Activated naive CD4-positive, alpha-beta T cell treated with anti-CD3 and anti-CD28 coated beads for 36 hours (primary cell): ENCODE results near the gene NDUFS5. TPM values are rescaled to one million over a fixed set of nuclear protein-coding genes. Genes with fewer than 3 reads are reported as not detected.
"Not testable (repeated sequence)": the region's sequence is repeated elsewhere in the genome, so short reads cannot be mapped to it uniquely, and the experiment has no call there.

Experiments used
- CTCF ChIA-PET: fragments of 350-600 bp; sonication (Branson Sonifier 250); formaldehyde crosslinking; loops from one replicate; lab custom pipeline; 2021; ENCODE audit warnings: antibody characterized with exemption; lab: Charles Lee
- DNase-seq: peaks from one replicate; pipeline ENCODE4 v3.0.0-alpha.2; 2020
- H3K27ac Mint-ChIP-seq: one replicate; pipeline ENCODE4 v1.8.0; 2021; ENCODE audit warnings: mild to moderate bottlenecking, mixed read lengths
- H3K27me3 Mint-ChIP-seq: one replicate; pipeline ENCODE4 v1.8.0; 2021; ENCODE audit warnings: low read depth, mixed read lengths
- H3K36me3 Mint-ChIP-seq: one replicate; pipeline ENCODE4 v1.8.0; 2021; ENCODE audit warnings: low read depth, mixed read lengths
- H3K4me1 Mint-ChIP-seq: one replicate; pipeline ENCODE4 v1.8.0; 2021; ENCODE audit warnings: low read depth, mixed read lengths
- H3K4me3 Mint-ChIP-seq: one replicate; pipeline ENCODE4 v1.8.0; 2021; ENCODE audit warnings: mild to moderate bottlenecking, moderate library complexity, mixed read lengths
- H3K9me3 Mint-ChIP-seq: one replicate; pipeline ENCODE4 v1.8.0; 2021; ENCODE audit warnings: mixed read lengths
- intact Hi-C: fragments of 100-400 bp; cut with micrococcal nuclease; formaldehyde crosslinking; loops from one replicate; pipeline ENCODE4 v1.15.1; 2023
- total RNA-seq, 2 experiments: library from RNA; stranded (reverse); gene quantifications; one replicate each; pipeline ENCODE4 v1.2.3, GENCODE V29; 2021

NDUFS5 gene
- 100 to 1,000 TPM; 226 TPM for total RNA-seq

- CTCF ChIA-PET: interaction anchor here (1.0 to 1.4 kb wide), 5 partner anchors 50 to 192 kb away, joined by 4 to 10 read pairs (median 4); no protein-coding TSS in a partner anchor
- Mint-ChIP-seq H3K4me1 (peaks cover 32% of the 10 kb centered on the region), H3K4me3 (peak within 1 kb of the TSS; percentile 98), H3K27me3 (no peaks in the 10 kb centered on the region), H3K36me3 (peaks cover 17% of the 10 kb centered on the region), H3K9me3 (no peaks in the 10 kb centered on the region), H3K27ac (peak within 1 kb of the TSS; percentile 98)
- peak; percentile 92 for DNase-seq
- intact Hi-C loops: loop anchor here (1.0 to 10.0 kb wide), 6 partner anchors 8 to 167 kb away; partner anchors contain the start of genes AKIRIN1, MYCBP and RRAGC
Observed at GRCh38 chr1:39026051-39026865, at the start of gene NDUFS5. Gene NDUFS5 (plus strand): TSS chr1:39026350. CDS start chr1:39028725, 2,375 bp downstream.

DNA sequence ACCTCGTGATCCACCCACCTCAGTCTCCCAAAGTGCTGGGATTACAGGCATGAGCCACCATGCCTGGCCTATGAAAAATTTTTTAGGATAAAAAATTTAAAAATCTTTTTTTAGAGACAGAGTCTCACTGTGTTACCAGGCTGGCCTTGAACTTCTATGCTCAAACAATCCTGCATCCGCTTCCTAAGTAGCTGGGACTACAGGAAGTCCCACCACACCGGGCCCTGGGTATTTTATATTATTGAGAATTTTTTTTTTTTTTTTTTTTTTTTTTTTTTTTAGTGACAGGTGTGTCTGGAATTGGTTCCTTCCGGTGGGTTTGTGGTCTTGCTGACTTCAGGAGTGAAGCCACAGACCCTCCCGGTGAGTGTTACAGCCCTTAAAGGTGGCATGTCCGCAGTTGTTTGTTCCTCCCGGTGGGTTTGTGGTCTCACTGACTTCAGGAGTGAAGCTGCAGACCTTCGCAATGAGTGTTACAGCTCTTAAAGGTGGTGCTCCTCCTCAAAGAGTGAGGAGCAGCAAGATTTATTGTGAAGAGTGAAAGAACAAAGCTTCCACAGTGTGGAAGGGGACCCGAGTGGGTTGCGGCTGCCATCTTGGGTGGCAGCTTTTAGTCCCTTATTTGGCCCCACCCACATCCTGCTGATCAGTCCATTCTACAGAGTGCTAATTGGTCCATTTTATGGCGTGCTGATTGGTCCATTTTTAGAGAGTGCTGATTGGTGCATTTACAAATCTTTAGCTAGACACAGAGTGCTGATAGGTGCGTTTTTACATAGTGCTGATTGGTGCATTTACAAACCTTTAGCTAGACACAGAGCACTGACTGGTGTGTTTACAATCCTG is 48.5 kb upstream of the NDUFS5 start:
- peak; percentile 52 for DNase-seq
- peak overlapping the region; percentile 18 for H3K27ac Mint-ChIP-seq
- H3K4me1 Mint-ChIP-seq: peaks cover 10% of the 10 kb centered on the region
- CTCF ChIA-PET: interaction anchor here (0.7 kb wide), 1 partner anchor 332 kb away, joined by 3 read pairs; no protein-coding TSS in a partner anchor
- intact Hi-C loops, H3K9me3 Mint-ChIP-seq, H3K36me3 Mint-ChIP-seq, H3K27me3 Mint-ChIP-seq: not testable (repeated sequence)
- H3K4me3 Mint-ChIP-seq: peak overlapping the region; percentile 21

DNA sequence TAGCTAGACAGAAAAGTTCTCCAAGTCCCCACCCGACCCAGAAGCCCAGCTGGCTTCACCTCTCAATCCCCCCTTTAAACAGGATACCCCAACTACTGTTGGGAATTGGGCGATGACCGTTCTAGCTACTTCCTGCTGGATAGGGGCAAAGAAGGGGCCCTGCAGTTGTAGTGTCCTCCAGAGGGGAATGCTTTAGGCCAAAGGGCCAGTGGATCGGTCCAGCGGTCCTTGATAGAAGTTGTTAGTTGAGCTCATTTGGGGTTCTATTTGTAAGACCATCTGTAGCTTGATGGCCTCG is 48.0 kb upstream of the NDUFS5 start:
- peak; percentile 60 for DNase-seq
- H3K9me3 Mint-ChIP-seq, intact Hi-C loops, H3K4me1 Mint-ChIP-seq, H3K27me3 Mint-ChIP-seq, H3K36me3 Mint-ChIP-seq: not testable (repeated sequence)
- peak overlapping the region; percentile 18 for H3K27ac Mint-ChIP-seq
- CTCF ChIA-PET: interaction anchor here (0.7 kb wide), 1 partner anchor 332 kb away, joined by 3 read pairs; no protein-coding TSS in a partner anchor
- H3K4me3 Mint-ChIP-seq: peak overlapping the region; percentile 21

DNA sequence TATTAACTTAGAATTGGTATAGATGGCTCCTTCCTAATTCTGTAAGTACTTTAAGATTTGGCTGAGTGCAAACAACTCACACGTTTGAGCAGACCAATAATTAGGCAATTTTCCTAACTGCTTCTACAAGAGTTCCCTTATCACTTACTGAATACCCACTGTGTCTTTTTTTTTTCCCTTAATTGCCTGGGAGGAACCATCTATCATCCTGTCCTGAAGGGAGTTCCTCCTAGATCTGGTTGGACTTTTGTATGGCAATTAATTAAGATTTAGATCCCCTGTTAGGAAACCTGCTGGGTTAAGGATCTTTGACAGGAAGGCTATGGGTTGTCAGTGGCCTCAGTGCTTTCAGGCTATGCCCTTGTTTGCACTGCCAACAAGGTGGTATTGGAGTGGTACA is 46.8 kb upstream of the NDUFS5 start:
- intact Hi-C loops, H3K27me3 Mint-ChIP-seq, H3K27ac Mint-ChIP-seq, H3K9me3 Mint-ChIP-seq, DNase-seq, H3K36me3 Mint-ChIP-seq, H3K4me3 Mint-ChIP-seq, H3K4me1 Mint-ChIP-seq, CTCF ChIA-PET: not testable (repeated sequence)

DNA sequence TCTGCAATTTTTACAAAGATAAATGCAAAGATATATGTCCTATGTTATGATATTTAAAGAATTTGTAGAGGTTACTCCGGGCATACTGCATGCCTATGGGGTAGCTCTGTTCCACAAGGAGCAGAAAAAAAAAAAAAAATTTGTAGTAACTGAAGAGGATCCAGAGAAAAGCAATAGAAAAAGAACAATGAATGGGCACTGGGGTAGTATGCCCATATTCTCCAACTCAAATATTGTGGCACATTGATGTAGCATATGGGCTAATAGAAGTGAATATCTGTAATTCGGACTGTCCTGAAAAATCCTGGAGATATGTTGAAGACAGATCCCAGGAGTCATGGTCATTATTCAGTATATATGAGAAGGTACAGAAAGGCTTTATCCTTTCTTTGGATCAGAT is 36.2 kb upstream of the NDUFS5 start:
- no peak for DNase-seq
- Mint-ChIP-seq H3K27ac (peak overlapping the region; percentile 84), H3K4me1 (peaks cover 42% of the 10 kb centered on the region), H3K36me3 (peaks cover 22% of the 10 kb centered on the region), H3K4me3 (peak overlapping the region; percentile 76), H3K9me3 (no peaks in the 10 kb centered on the region), H3K27me3 (no peaks in the 10 kb centered on the region)
- CTCF ChIA-PET: interaction anchor here (0.6 kb wide), 2 partner anchors 17 to 42 kb away, joined by 4 read pairs; no protein-coding TSS in a partner anchor
- intact Hi-C loops: loop anchor here (2.0 to 5.0 kb wide), 3 partner anchors 103 to 1058 kb away; partner anchors contain the start of gene MYCBP

DNA sequence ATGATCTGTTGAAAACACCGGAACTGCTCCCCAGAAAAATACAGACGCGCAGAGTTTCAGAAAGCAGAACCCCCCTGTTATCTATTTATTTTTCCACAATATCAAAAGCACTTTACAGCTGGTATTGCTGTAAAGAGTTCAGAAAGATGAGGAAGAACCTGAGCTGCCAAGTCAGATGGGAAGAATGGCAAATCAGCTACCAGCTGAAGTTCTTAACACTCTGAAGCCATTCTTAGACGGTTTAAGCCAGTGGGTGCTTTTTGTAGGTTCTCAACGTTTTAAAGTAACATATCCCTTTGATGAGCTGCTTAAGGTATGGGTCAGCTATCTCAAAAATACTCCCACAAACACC is 35.8 kb upstream of the NDUFS5 start:
- H3K4me1 Mint-ChIP-seq: peaks cover 46% of the 10 kb centered on the region
- CTCF ChIA-PET: interaction anchor here (0.6 to 0.9 kb wide), 3 partner anchors 10 to 42 kb away, joined by 4 read pairs; no protein-coding TSS in a partner anchor
- no peaks in the 10 kb centered on the region for H3K9me3 Mint-ChIP-seq
- DNase-seq: no peak
- intact Hi-C loops: loop anchor here (2.0 to 5.0 kb wide), 2 partner anchors 118 to 1058 kb away; partner anchors contain the start of gene MYCBP
- H3K27ac Mint-ChIP-seq: peak overlapping the region; percentile 84
- peak overlapping the region; percentile 76 for H3K4me3 Mint-ChIP-seq
- H3K36me3 Mint-ChIP-seq: peaks cover 25% of the 10 kb centered on the region
- H3K27me3 Mint-ChIP-seq: no peaks in the 10 kb centered on the region

GRCh38 chr1:38990738-38991637 is 35.2 kb upstream of the NDUFS5 start, which contains the start of gene AKIRIN1:
Gene AKIRIN1 (plus strand): TSS chr1:38991276. CDS start chr1:38991381, 105 bp downstream.
- DNase-seq: peak; percentile 97
- intact Hi-C loops: loop anchor here (1.0 to 5.0 kb wide), 3 partner anchors 35 to 1059 kb away; partner anchors contain the start of genes MYCBP and NDUFS5
- CTCF ChIA-PET: interaction anchor here (0.9 kb wide), 1 partner anchor 10 kb away, joined by 4 read pairs; no protein-coding TSS in a partner anchor
- no peaks in the 10 kb centered on the region for H3K27me3 Mint-ChIP-seq
- peak within 1 kb of the TSS; percentile 84 for H3K27ac Mint-ChIP-seq
- peaks cover 29% of the 10 kb centered on the region for H3K36me3 Mint-ChIP-seq
- no peaks in the 10 kb centered on the region for H3K9me3 Mint-ChIP-seq
- peak within 1 kb of the TSS; percentile 80 for H3K4me3 Mint-ChIP-seq
- H3K4me1 Mint-ChIP-seq: peaks cover 52% of the 10 kb centered on the region

GRCh38 chr1:38991638-38992411 is 34.3 kb upstream of the NDUFS5 start:
- H3K9me3 Mint-ChIP-seq: no peaks in the 10 kb centered on the region
- CTCF ChIA-PET: interaction anchor here (0.6 to 1.3 kb wide), 3 partner anchors 14 to 100 kb away, joined by 3 to 4 read pairs (median 3); no protein-coding TSS in a partner anchor
- H3K4me1 Mint-ChIP-seq: peaks cover 61% of the 10 kb centered on the region
- intact Hi-C loops: loop anchor here (1.0 to 5.0 kb wide), 3 partner anchors 34 to 1060 kb away; partner anchors contain the start of genes MYCBP and NDUFS5
- peaks cover 36% of the 10 kb centered on the region for H3K36me3 Mint-ChIP-seq
- DNase-seq: peak; percentile 24
- H3K27ac Mint-ChIP-seq: peak overlapping the region; percentile 84
- peak overlapping the region; percentile 80 for H3K4me3 Mint-ChIP-seq
- H3K27me3 Mint-ChIP-seq: no peaks in the 10 kb centered on the region

DNA sequence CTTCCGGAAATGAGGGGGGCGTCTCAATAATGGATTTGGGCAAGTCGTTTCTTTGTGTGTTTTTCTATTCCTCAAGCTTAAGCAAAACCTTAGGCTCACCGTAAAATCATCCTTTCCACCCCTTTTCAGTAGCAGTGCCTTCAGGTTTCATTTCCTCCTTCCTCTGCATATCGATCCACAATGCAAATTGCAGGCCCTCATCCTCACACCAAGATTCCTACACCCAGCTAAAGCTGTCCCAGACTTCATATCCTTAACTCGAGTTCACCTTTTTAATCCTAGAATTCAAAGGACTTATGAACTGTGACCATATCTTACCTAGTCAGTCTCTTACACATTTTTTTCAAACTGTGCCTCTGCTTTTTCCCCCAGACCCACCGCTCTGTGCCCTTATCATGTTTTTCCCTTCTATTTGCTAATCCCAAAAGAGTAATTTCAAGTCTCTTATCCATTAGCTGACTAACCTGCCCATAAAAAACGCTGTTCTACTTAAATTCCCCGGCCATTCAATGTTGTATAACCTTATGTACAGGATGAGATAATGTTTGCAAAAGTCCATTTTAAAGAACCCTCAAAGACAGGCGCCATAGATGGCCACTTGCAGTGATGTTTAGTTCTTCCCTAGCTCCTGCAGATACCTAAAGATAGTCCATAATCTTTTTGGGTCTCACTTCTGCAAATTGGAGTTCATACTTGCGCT is 33.6 kb upstream of the NDUFS5 start:
- Mint-ChIP-seq H3K36me3 (peaks cover 40% of the 10 kb centered on the region), H3K27me3 (no peaks in the 10 kb centered on the region), H3K27ac (peak overlapping the region; percentile 84), H3K4me1 (peaks cover 66% of the 10 kb centered on the region), H3K4me3 (peak overlapping the region; percentile 80), H3K9me3 (no peaks in the 10 kb centered on the region)
- no peak for DNase-seq
- intact Hi-C loops: loop anchor here (5.0 kb wide), 1 partner anchor 1060 kb away; no protein-coding TSS in a partner anchor
- CTCF ChIA-PET: interaction anchor here (0.6 to 1.3 kb wide), 4 partner anchors 13 to 103 kb away, joined by 3 to 4 read pairs (median 3); no protein-coding TSS in a partner anchor

- H3K27me3 Mint-ChIP-seq: no peaks in the 10 kb centered on the region
- intact Hi-C loops: loop anchor here (5.0 kb wide), 1 partner anchor 1062 kb away; no protein-coding TSS in a partner anchor
- CTCF ChIA-PET: interaction anchor here (0.6 kb wide), 1 partner anchor 31 kb away, joined by 3 read pairs; no protein-coding TSS in a partner anchor
- peaks cover 77% of the 10 kb centered on the region for H3K4me1 Mint-ChIP-seq
- peak overlapping the region; percentile 50 for H3K27ac Mint-ChIP-seq
- DNase-seq: no peak
- H3K9me3 Mint-ChIP-seq: no peaks in the 10 kb centered on the region
- H3K36me3 Mint-ChIP-seq: peaks cover 45% of the 10 kb centered on the region
- H3K4me3 Mint-ChIP-seq: no peak overlapping the region
Observed at GRCh38 chr1:38994196-38994595, 32.0 kb upstream of the NDUFS5 start.
